ENCODE data around the gene TMEM167A. TPM values are rescaled to one million over a fixed set of nuclear protein-coding genes. Genes with fewer than 3 reads are reported as not detected.
"Not testable (repeated sequence)": the region's sequence is repeated elsewhere in the genome, so short reads cannot be mapped to it uniquely, and the experiment has no call there.

Gene TMEM167A
- total and polyA plus RNA-seq, 7 donors = 21.9 to 61.3 (median 30.3) TPM

DNA sequence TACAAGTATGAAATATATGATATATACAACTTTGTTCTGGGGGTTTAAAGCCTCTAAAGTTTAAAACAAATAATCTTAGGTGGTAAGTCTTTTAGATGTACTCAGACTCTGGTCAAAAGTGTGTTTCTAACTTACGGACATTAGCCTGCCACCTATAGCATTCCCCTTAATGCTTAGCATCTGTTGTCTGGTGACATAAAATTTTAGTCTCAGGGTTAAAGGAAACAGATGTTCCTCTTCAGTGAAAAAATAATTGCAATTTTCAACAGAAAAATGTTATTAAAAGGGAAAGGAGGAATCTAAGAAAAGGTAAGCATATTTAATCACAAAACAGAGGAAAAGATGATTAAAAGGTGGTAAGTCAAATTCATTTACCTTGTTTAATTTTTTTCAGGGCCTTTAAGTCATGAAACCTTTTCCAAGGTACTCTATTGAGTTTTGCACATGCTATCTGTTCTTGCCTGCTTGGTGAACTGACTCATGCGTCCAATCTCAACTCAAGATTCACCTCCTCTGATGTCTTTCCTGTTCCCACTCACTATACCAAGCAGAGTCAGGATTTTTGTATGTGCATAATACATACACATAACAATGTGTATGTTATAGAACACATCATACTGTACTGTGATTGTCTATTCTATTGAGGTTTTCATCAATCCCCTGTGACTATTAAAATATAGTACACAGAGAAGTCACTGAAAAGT, 7.9 kb downstream of the TMEM167A start:
- peaks cover 0 to 26% (median 12%) of the 10 kb centered on the region in 4 donors for H3K4me1 ChIP-seq
- WGBS, 2 donors = 74 to 93% methylated on average over 2 of the region's 2 CpGs
- intact Hi-C loops (cut with DNase I) = no loop called here

GRCh38 chr5:83067377-83067776, 9.8 kb downstream of the TMEM167A start:
- DNase-seq; H3K9me3 ChIP-seq; intact Hi-C loops (cut with DNase I); H3K27me3 ChIP-seq; H3K4me3 ChIP-seq; H3K27ac ChIP-seq; H3K36me3 ChIP-seq: not testable (repeated sequence)
- 97% methylated on average over 4 of the region's 4 CpGs for WGBS, 2 donors
- H3K4me1 ChIP-seq = peaks cover 0 to 12% (median 4%) of the 10 kb centered on the region in 4 donors

More for the DNA sequence above, 7.9 kb downstream of the TMEM167A start:
- Histone ChIP-seq H3K36me3 (no peaks in the 10 kb centered on the region), H3K9me3 (no peaks in the 10 kb centered on the region), H3K27me3 (no peaks in the 10 kb centered on the region), H3K4me3 (no peak overlapping the region), H3K27ac (no peak overlapping the region)
- TF ChIP-seq POLR2AphosphoS5 (IDR thresholded peaks at IDR 0.05) = no peak
- no peak for TF ChIP-seq EP300 (IDR thresholded peaks at IDR 0.05)
- TF ChIP-seq CTCF (IDR thresholded peaks at IDR 0.05) = no peak
- no peak for TF ChIP-seq POLR2A (IDR thresholded peaks at IDR 0.05)
- DNase-seq = no peak

- Histone ChIP-seq H3K9me3 (no peaks in the 10 kb centered on the region), H3K27ac (no peak overlapping the region), H3K27me3 (no peaks in the 10 kb centered on the region), H3K4me3 (no peak overlapping the region), H3K4me1 (peaks cover 0 to 9% (median 2%) of the 10 kb centered on the region in 4 donors), H3K36me3 (no peaks in the 10 kb centered on the region)
- TF ChIP-seq POLR2A (IDR thresholded peaks at IDR 0.05) (no peak), CTCF (IDR thresholded peaks at IDR 0.05) (no peak), POLR2AphosphoS5 (IDR thresholded peaks at IDR 0.05) (no peak), EP300 (IDR thresholded peaks at IDR 0.05) (no peak)
- intact Hi-C loops (cut with DNase I) = no loop called here
- DNase-seq = no peak
- WGBS, 2 donors = 93 to 97% methylated on average over 3 of the region's 3 CpGs
These were observed 10.6 kb downstream of the TMEM167A start for GRCh38 chr5:83066548-83067110.

DNA sequence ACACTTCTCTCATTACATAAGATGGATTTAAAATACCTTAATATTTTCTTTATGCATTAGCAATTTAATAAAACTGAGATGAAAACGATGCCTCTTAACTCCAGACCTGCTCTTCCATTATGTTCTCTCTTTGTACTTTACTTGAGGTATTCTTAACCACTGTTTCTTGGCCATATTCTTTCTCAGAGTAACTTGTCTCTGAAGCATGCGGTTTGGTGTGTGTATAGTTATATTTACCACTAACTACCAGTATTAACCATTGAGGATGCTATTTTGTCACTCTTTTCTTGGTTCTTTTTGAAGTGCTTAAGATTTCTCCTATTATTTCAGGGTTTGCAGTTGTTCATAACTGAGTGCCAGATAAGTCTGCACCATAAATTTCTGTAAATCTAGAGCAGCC, 17.9 kb downstream of the TMEM167A start:
- no peak overlapping the region for H3K27ac ChIP-seq
- no peaks in the 10 kb centered on the region for H3K4me1 ChIP-seq
- DNase-seq = no peak
- H3K27me3 ChIP-seq = no peaks in the 10 kb centered on the region
- H3K36me3 ChIP-seq = peaks cover 0 to 17% (median 0%) of the 10 kb centered on the region in 4 donors
- H3K4me3 ChIP-seq = no peak overlapping the region
- 77 to 91% methylated on average over 2 of the region's 2 CpGs for WGBS, 2 donors
- TF ChIP-seq EP300 (IDR thresholded peaks at IDR 0.05) = no peak
- intact Hi-C loops (cut with DNase I) = no loop called here
- no peaks in the 10 kb centered on the region for H3K9me3 ChIP-seq

DNA sequence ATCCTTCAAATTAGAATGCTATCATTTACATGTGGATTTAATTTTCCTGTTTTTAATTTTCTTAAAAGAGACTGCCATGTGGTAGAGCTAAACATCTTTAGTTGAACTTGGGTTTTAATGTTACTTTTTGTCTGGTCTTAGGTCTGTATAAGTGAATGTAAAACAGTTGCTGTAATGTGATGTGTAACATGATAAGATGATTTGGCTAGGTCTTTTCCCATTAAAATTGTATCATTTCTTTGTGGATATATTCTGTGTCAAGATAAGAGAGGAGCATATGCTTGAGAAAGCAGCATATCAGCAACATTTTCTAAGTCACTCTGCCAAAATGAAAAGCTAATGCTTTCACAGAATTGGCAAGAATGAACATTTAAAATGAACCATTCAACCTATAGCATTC, 18.5 kb downstream of the TMEM167A start:
- H3K9me3 ChIP-seq = no peaks in the 10 kb centered on the region
- H3K4me1 ChIP-seq = no peaks in the 10 kb centered on the region
- peaks cover 0 to 17% (median 0%) of the 10 kb centered on the region in 4 donors for H3K36me3 ChIP-seq
- no peak for TF ChIP-seq CTCF (IDR thresholded peaks at IDR 0.05)
- no peak for TF ChIP-seq EP300 (IDR thresholded peaks at IDR 0.05)
- no peak for TF ChIP-seq POLR2AphosphoS5 (IDR thresholded peaks at IDR 0.05)
- TF ChIP-seq POLR2A (IDR thresholded peaks at IDR 0.05) = no peak
- no peak overlapping the region for H3K4me3 ChIP-seq
- intact Hi-C loops (cut with DNase I) = no loop called here
- H3K27ac ChIP-seq = no peak overlapping the region
- DNase-seq = no peak
- no peaks in the 10 kb centered on the region for H3K27me3 ChIP-seq
